H9 (cell line): ENCODE measurements around the gene TTYH2. TPM values are rescaled to one million over a fixed set of nuclear protein-coding genes. Genes with fewer than 3 reads are reported as not detected.

ENCODE experiments used
- DNase-seq: peaks from one replicate; pipeline ENCODE4 v3.0.0-alpha.2; 2017
- H2AFZ ChIP-seq: one replicate; pipeline ENCODE4 v1.6.1; 2013; ENCODE audit warnings: mild to moderate bottlenecking, low read length, control low read depth, moderate library complexity
- H2AK5ac ChIP-seq: 2 replicates; pipeline ENCODE4 v1.6.1; 2013; ENCODE audit warnings: low read length, control low read depth, mixed read lengths; ENCODE audit not compliant: insufficient read length
- H2BK120ac ChIP-seq: one replicate; pipeline ENCODE4 v1.6.1; 2013; ENCODE audit warnings: low read depth, mild to moderate bottlenecking, low read length, control low read depth, inconsistent platforms; ENCODE audit not compliant: poor library complexity, severe bottlenecking
- H2BK12ac ChIP-seq: 2 replicates; pipeline ENCODE4 v1.6.1; 2013; ENCODE audit warnings: low read length, control low read depth, mixed read lengths, low read depth; ENCODE audit not compliant: insufficient read length
- H2BK15ac ChIP-seq: 2 replicates; pipeline ENCODE4 v1.6.1; 2013; ENCODE audit warnings: low read depth, low read length, control low read depth
- H2BK20ac ChIP-seq: one replicate; pipeline ENCODE4 v1.6.1; 2013; ENCODE audit warnings: low read depth, mild to moderate bottlenecking, low read length, control low read depth, inconsistent platforms; ENCODE audit not compliant: poor library complexity, severe bottlenecking
- H2BK5ac ChIP-seq: 2 replicates; pipeline ENCODE4 v1.6.1; 2013; ENCODE audit warnings: low read length, control low read depth, mixed read lengths; ENCODE audit not compliant: insufficient read length
- H3K14ac ChIP-seq: 2 replicates; pipeline ENCODE4 v1.6.1; 2013; ENCODE audit warnings: low read length, control low read depth; ENCODE audit not compliant: insufficient read depth
- H3K18ac ChIP-seq: 2 replicates; pipeline ENCODE4 v1.6.1; 2013; ENCODE audit warnings: low read depth, mild to moderate bottlenecking, mixed read lengths, low read length, control low read depth; ENCODE audit not compliant: insufficient read length
- H3K23ac ChIP-seq: 2 replicates; pipeline ENCODE4 v1.6.1; 2013; ENCODE audit warnings: low read length, control low read depth, mixed read lengths, low read depth; ENCODE audit not compliant: insufficient read length
- H3K23me2 ChIP-seq: 2 replicates; pipeline ENCODE4 v1.6.1; 2013; ENCODE audit warnings: low read depth, mild to moderate bottlenecking, mixed read lengths, low read length, control low read depth; ENCODE audit not compliant: insufficient read length, poor library complexity, severe bottlenecking
- H3K27ac ChIP-seq: 2 replicates; pipeline ENCODE4 v1.5.1; 2013; ENCODE audit warnings: low read length, control low read depth, mixed read lengths, low read depth; ENCODE audit not compliant: insufficient read length
- H3K27me3 ChIP-seq: 2 replicates; pipeline ENCODE4 v1.6.1; 2013; ENCODE audit warnings: low read length, control low read depth, inconsistent platforms; ENCODE audit not compliant: insufficient read depth
- H3K4ac ChIP-seq: 2 replicates; pipeline ENCODE4 v1.6.1; 2013; ENCODE audit warnings: low read depth, mild to moderate bottlenecking, control low read depth, inconsistent platforms, low read length, moderate library complexity
- H3K4me1 ChIP-seq: 2 replicates; pipeline ENCODE4 v1.6.1; 2013; ENCODE audit warnings: low read length, control low read depth, inconsistent platforms; ENCODE audit not compliant: insufficient read depth
- H3K4me2 ChIP-seq: 2 replicates; pipeline ENCODE4 v1.6.1; 2013; ENCODE audit warnings: low read length, control low read depth, mixed read lengths; ENCODE audit not compliant: insufficient read length, insufficient read depth
- H3K56ac ChIP-seq: 2 replicates; pipeline ENCODE4 v1.6.1; 2013; ENCODE audit warnings: low read depth, mild to moderate bottlenecking, mixed read lengths, low read length, control low read depth; ENCODE audit not compliant: insufficient read length
- H3K79me1 ChIP-seq: 2 replicates; pipeline ENCODE4 v1.6.1; 2013; ENCODE audit warnings: low read depth, mild to moderate bottlenecking, moderate library complexity, low read length, control low read depth, inconsistent platforms; ENCODE audit not compliant: insufficient read depth, poor library complexity, severe bottlenecking
- H3K79me2 ChIP-seq: 2 replicates; pipeline ENCODE4 v1.6.1; 2013; ENCODE audit warnings: low read length, control low read depth, inconsistent platforms; ENCODE audit not compliant: insufficient read depth
- H3K9ac ChIP-seq: 2 replicates; pipeline ENCODE4 v1.6.1; 2013; ENCODE audit warnings: low read length, control low read depth, mixed read lengths; ENCODE audit not compliant: insufficient read length; ENCODE audit errors: extremely low read depth
- H3K9me3 ChIP-seq: one replicate; pipeline ENCODE4 v1.6.1; 2013; ENCODE audit warnings: low read depth, low read length, inconsistent platforms; ENCODE audit not compliant: control insufficient read depth
- H3T11ph ChIP-seq: one replicate; pipeline ENCODE4 v1.6.1; 2013; ENCODE audit warnings: mild to moderate bottlenecking, low read length, control low read depth, inconsistent platforms
- H4K20me1 ChIP-seq: one replicate; pipeline ENCODE4 v1.6.1; 2013; ENCODE audit not compliant: control insufficient read depth, insufficient read length, insufficient read depth
- H4K5ac ChIP-seq: 2 replicates; pipeline ENCODE4 v1.6.1; 2013; ENCODE audit warnings: low read depth, mild to moderate bottlenecking, mixed read lengths, low read length, control low read depth; ENCODE audit not compliant: insufficient read length
- H4K8ac ChIP-seq: replicated peaks from 2 replicates; pipeline ENCODE4 v1.6.1; 2013; ENCODE audit warnings: low read length, control low read depth, mixed read lengths, low read depth; ENCODE audit not compliant: insufficient read length
- H4K91ac ChIP-seq: 2 replicates; pipeline ENCODE4 v1.6.1; 2013; ENCODE audit warnings: low read depth, mild to moderate bottlenecking, moderate library complexity, mixed read lengths, low read length, control low read depth; ENCODE audit not compliant: insufficient read length
- H3K27ac Mint-ChIP-seq, 3 experiments: 2 replicates in 2 of 3; 3 replicates in 1 of 3; pipeline ENCODE4 v1.8.0; 2020 to 2021; ENCODE audit warnings: mixed read lengths in 3 of 3, mild to moderate bottlenecking in 1 of 3, moderate library complexity in 1 of 3
- H3K27me3 Mint-ChIP-seq: 2 replicates; pipeline ENCODE4 v1.8.0; 2021; ENCODE audit warnings: low read depth, mild to moderate bottlenecking, moderate library complexity, mixed read lengths
- H3K36me3 Mint-ChIP-seq, 3 experiments: 2 replicates in 2 of 3; 3 replicates in 1 of 3; pipeline ENCODE4 v1.8.0; 2020 to 2021; ENCODE audit warnings: low read depth in 3 of 3, mixed read lengths in 3 of 3; ENCODE audit not compliant: insufficient read depth in 1 of 3
- H3K4me1 Mint-ChIP-seq, 2 experiments: 2 replicates each; pipeline ENCODE4 v1.8.0; 2020; ENCODE audit warnings: mixed read lengths in 2 of 2
- H3K4me3 Mint-ChIP-seq, 2 experiments: 2 replicates in 1 of 2; 3 replicates in 1 of 2; pipeline ENCODE4 v1.8.0; 2020 to 2021; ENCODE audit warnings: mild to moderate bottlenecking in 2 of 2, mixed read lengths in 2 of 2, moderate library complexity in 1 of 2
- H3K9me3 Mint-ChIP-seq, 2 experiments: 2 replicates in 1 of 2; 3 replicates in 1 of 2; pipeline ENCODE4 v1.8.0; 2020; ENCODE audit warnings: mild to moderate bottlenecking in 2 of 2, mixed read lengths in 2 of 2, moderate library complexity in 1 of 2
- CTCF ChIP-seq: fragments of 200-600 bp; sonication (generic); conservative IDR thresholded peaks from 3 replicates; pipeline ENCODE4 v1.8.0; 2021; ENCODE audit warnings: antibody characterized with exemption, mild to moderate bottlenecking
- whole genome bisulfite sequencing: extraction: QIAGEN DNeasy Blood & Tissue Kit; methylation state at CpG from one replicate; pipeline ENCODE4 v1.1.7; 2013; ENCODE audit warnings: missing lambda C conversion rate, low lambda C conversion rate, mixed read lengths; ENCODE audit not compliant: insufficient read length; ENCODE audit errors: extremely low coverage; 5-methylcytosine and 5-hydroxymethylcytosine counted together
- total RNA-seq: library from RNA; stranded (reverse); gene quantifications from 2 replicates; pipeline ENCODE4 v1.2.1, GENCODE V29; 2021

TTYH2 gene
- total RNA-seq, 1 experiment from 2014 or later: 1.6 TPM

GRCh38 chr17:74267579-74267978 lies 54.2 kb downstream of the TTYH2 start:
- H2BK5ac ChIP-seq: no peak overlapping the region

More at GRCh38 chr17:74267579-74267978, 54.2 kb downstream of the TTYH2 start:
- DNase-seq: no peak
- H3K9me3 ChIP-seq: no peaks in the 10 kb centered on the region
- no peak for TF ChIP-seq CTCF
- no peak overlapping the region for H3K27ac ChIP-seq
- no peak overlapping the region for H3K56ac ChIP-seq
- WGBS: no CpG with 5 or more reads among the region's 7 CpGs
- no peaks in the 10 kb centered on the region for H3K23me2 ChIP-seq
- no peak overlapping the region for H3K4ac ChIP-seq
- Mint-ChIP-seq H3K27me3 (peaks cover 27% of the 10 kb centered on the region), H3K9me3 (no peaks in the 10 kb centered on the region), H3K4me3 (no peak overlapping the region), H3K4me1 (peaks cover 9 to 28% of the 10 kb centered on the region in 2 experiments), H3K27ac (no peak overlapping the region; a peak in 1 of 7 replicates), H3K36me3 (no peaks in the 10 kb centered on the region)
- no peak overlapping the region for H3K4me2 ChIP-seq
- no peak overlapping the region for H4K91ac ChIP-seq
- no peak overlapping the region for H2BK12ac ChIP-seq
- H2AFZ ChIP-seq: no peak overlapping the region
- no peaks in the 10 kb centered on the region for H3K79me1 ChIP-seq
- H4K5ac ChIP-seq: no peak overlapping the region
- no peak overlapping the region for H2BK15ac ChIP-seq
- no peaks in the 10 kb centered on the region for H3K4me1 ChIP-seq
- no peaks in the 10 kb centered on the region for H3K79me2 ChIP-seq
- no peak overlapping the region for H2AK5ac ChIP-seq
- H3K23ac ChIP-seq: no peak overlapping the region
- no peak overlapping the region for H2BK120ac ChIP-seq
- no peaks in the 10 kb centered on the region for H3K27me3 ChIP-seq
- H2BK20ac ChIP-seq: no peak overlapping the region
- no peak overlapping the region for H3K18ac ChIP-seq
- H3K9ac ChIP-seq: no peak overlapping the region
- H3T11ph ChIP-seq: no peak overlapping the region
- H4K8ac ChIP-seq: no peak overlapping the region
- no peaks in the 10 kb centered on the region for H4K20me1 ChIP-seq
- H3K14ac ChIP-seq: no peak overlapping the region
